GM23338 (cell line): Measurements from ENCODE around the gene ARG2.

Experiments
- CREB1 ChIP-seq: fragments of 250-450 bp; sonication (Bioruptor Pico); IDR thresholded peaks from 2 replicates; pipeline ENCODE4 v1.5.0; 2020; ENCODE audit warnings: low read depth, mild to moderate bottlenecking, moderate library complexity
- EZH2 ChIP-seq: fragments of 200-600 bp; sonication (generic); IDR thresholded peaks from one replicate; pipeline ENCODE4 v1.8.0; 2017; ENCODE audit warnings: antibody characterized with exemption, mild to moderate bottlenecking, low read depth; ENCODE audit not compliant: unreplicated experiment
- EZH2phosphoT487 ChIP-seq: fragments of 200-600 bp; sonication (generic); IDR thresholded peaks from one replicate; pipeline ENCODE4 v1.8.1; 2018; ENCODE audit warnings: antibody characterized with exemption; ENCODE audit not compliant: unreplicated experiment
- JUNB ChIP-seq: IDR thresholded peaks from one replicate; pipeline ENCODE4 v1.6.1; 2016; ENCODE audit warnings: antibody characterized with exemption; ENCODE audit not compliant: unreplicated experiment
- NANOG ChIP-seq: IDR thresholded peaks from 2 replicates; pipeline ENCODE4 v1.6.1; 2016; ENCODE audit warnings: antibody characterized with exemption, borderline replicate concordance
- POLR2AphosphoS5 ChIP-seq: IDR thresholded peaks from 2 replicates; pipeline ENCODE4 v1.6.1; 2016; ENCODE audit warnings: antibody characterized with exemption, low read depth
- ZNF114 ChIP-seq: fragments of 250-450 bp; sonication (Bioruptor Pico); IDR thresholded peaks from 2 replicates; pipeline ENCODE4 v1.5.0; 2020; ENCODE audit warnings: mild to moderate bottlenecking, moderate library complexity
- ZNF331 ChIP-seq: fragments of 250-450 bp; sonication (Bioruptor Pico); IDR thresholded peaks from 2 replicates; pipeline ENCODE4 v1.5.0; 2020; ENCODE audit warnings: low read depth, mild to moderate bottlenecking, moderate library complexity
- TF ChIP-seq, protein P1 (sequence below), 2 experiments: fragments of 200-600 bp in 1 of 2; sonication (generic) in 1 of 2; conservative IDR thresholded peaks; 2 replicates each; pipeline versions ENCODE4 v1.5.1 to v1.6.1; 2016 to 2017; ENCODE audit warnings: antibody characterized with exemption in 2 of 2, low read depth in 2 of 2, mild to moderate bottlenecking in 2 of 2, moderate library complexity in 1 of 2
- TF ChIP-seq, protein P2 (sequence below): IDR thresholded peaks from one replicate; pipeline ENCODE4 v1.6.1; 2018; ENCODE audit warnings: antibody characterized with exemption; ENCODE audit not compliant: unreplicated experiment
- TF ChIP-seq, protein P3 (sequence below): IDR thresholded peaks from 2 replicates; pipeline ENCODE4 v1.6.1; 2016; ENCODE audit warnings: antibody characterized with exemption
- TF ChIP-seq, protein P4 (sequence below): fragments of 250-450 bp; sonication (Bioruptor Pico); IDR thresholded peaks from 2 replicates; pipeline ENCODE4 v1.5.0; 2020; ENCODE audit warnings: mild to moderate bottlenecking, moderate library complexity

DNA sequence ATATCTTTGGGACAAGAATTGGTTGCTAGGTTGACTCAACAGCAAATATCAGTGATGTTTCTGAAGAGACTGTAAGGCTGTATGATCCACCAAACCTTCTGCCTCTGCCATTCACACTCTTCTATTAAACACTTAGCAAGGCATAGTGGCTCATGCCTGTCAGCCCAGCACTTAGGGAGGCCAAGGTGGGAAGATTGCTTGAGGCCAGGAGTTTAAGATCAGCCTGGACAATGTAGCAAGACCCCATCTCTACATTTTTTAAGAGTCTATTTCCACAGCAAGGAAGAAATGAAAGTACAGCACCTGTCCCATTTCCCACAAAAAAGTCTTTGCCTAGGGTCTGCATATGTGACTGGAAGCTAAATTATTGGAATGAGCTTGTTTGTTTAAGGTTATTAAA, 7.8 kb downstream of the ARG2 start:
- TF ChIP-seq, protein P1, sequence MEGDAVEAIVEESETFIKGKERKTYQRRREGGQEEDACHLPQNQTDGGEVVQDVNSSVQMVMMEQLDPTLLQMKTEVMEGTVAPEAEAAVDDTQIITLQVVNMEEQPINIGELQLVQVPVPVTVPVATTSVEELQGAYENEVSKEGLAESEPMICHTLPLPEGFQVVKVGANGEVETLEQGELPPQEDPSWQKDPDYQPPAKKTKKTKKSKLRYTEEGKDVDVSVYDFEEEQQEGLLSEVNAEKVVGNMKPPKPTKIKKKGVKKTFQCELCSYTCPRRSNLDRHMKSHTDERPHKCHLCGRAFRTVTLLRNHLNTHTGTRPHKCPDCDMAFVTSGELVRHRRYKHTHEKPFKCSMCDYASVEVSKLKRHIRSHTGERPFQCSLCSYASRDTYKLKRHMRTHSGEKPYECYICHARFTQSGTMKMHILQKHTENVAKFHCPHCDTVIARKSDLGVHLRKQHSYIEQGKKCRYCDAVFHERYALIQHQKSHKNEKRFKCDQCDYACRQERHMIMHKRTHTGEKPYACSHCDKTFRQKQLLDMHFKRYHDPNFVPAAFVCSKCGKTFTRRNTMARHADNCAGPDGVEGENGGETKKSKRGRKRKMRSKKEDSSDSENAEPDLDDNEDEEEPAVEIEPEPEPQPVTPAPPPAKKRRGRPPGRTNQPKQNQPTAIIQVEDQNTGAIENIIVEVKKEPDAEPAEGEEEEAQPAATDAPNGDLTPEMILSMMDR (conservative IDR thresholded peaks at IDR 0.05; ENCODE audit: low read depth in 2 of 2): no peak
- TF ChIP-seq EZH2: no peak
- no peak for TF ChIP-seq JUNB
- TF ChIP-seq NANOG: no peak
- TF ChIP-seq, protein P2, sequence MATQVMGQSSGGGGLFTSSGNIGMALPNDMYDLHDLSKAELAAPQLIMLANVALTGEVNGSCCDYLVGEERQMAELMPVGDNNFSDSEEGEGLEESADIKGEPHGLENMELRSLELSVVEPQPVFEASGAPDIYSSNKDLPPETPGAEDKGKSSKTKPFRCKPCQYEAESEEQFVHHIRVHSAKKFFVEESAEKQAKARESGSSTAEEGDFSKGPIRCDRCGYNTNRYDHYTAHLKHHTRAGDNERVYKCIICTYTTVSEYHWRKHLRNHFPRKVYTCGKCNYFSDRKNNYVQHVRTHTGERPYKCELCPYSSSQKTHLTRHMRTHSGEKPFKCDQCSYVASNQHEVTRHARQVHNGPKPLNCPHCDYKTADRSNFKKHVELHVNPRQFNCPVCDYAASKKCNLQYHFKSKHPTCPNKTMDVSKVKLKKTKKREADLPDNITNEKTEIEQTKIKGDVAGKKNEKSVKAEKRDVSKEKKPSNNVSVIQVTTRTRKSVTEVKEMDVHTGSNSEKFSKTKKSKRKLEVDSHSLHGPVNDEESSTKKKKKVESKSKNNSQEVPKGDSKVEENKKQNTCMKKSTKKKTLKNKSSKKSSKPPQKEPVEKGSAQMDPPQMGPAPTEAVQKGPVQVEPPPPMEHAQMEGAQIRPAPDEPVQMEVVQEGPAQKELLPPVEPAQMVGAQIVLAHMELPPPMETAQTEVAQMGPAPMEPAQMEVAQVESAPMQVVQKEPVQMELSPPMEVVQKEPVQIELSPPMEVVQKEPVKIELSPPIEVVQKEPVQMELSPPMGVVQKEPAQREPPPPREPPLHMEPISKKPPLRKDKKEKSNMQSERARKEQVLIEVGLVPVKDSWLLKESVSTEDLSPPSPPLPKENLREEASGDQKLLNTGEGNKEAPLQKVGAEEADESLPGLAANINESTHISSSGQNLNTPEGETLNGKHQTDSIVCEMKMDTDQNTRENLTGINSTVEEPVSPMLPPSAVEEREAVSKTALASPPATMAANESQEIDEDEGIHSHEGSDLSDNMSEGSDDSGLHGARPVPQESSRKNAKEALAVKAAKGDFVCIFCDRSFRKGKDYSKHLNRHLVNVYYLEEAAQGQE: no peak
- TF ChIP-seq CREB1 (CRISPR knock-in tag): no peak
- TF ChIP-seq POLR2AphosphoS5: no peak
- TF ChIP-seq EZH2phosphoT487: no peak
- TF ChIP-seq ZNF331 (CRISPR knock-in tag): no peak
- TF ChIP-seq, protein P3, sequence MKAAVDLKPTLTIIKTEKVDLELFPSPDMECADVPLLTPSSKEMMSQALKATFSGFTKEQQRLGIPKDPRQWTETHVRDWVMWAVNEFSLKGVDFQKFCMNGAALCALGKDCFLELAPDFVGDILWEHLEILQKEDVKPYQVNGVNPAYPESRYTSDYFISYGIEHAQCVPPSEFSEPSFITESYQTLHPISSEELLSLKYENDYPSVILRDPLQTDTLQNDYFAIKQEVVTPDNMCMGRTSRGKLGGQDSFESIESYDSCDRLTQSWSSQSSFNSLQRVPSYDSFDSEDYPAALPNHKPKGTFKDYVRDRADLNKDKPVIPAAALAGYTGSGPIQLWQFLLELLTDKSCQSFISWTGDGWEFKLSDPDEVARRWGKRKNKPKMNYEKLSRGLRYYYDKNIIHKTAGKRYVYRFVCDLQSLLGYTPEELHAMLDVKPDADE: no peak
- TF ChIP-seq, protein P4, sequence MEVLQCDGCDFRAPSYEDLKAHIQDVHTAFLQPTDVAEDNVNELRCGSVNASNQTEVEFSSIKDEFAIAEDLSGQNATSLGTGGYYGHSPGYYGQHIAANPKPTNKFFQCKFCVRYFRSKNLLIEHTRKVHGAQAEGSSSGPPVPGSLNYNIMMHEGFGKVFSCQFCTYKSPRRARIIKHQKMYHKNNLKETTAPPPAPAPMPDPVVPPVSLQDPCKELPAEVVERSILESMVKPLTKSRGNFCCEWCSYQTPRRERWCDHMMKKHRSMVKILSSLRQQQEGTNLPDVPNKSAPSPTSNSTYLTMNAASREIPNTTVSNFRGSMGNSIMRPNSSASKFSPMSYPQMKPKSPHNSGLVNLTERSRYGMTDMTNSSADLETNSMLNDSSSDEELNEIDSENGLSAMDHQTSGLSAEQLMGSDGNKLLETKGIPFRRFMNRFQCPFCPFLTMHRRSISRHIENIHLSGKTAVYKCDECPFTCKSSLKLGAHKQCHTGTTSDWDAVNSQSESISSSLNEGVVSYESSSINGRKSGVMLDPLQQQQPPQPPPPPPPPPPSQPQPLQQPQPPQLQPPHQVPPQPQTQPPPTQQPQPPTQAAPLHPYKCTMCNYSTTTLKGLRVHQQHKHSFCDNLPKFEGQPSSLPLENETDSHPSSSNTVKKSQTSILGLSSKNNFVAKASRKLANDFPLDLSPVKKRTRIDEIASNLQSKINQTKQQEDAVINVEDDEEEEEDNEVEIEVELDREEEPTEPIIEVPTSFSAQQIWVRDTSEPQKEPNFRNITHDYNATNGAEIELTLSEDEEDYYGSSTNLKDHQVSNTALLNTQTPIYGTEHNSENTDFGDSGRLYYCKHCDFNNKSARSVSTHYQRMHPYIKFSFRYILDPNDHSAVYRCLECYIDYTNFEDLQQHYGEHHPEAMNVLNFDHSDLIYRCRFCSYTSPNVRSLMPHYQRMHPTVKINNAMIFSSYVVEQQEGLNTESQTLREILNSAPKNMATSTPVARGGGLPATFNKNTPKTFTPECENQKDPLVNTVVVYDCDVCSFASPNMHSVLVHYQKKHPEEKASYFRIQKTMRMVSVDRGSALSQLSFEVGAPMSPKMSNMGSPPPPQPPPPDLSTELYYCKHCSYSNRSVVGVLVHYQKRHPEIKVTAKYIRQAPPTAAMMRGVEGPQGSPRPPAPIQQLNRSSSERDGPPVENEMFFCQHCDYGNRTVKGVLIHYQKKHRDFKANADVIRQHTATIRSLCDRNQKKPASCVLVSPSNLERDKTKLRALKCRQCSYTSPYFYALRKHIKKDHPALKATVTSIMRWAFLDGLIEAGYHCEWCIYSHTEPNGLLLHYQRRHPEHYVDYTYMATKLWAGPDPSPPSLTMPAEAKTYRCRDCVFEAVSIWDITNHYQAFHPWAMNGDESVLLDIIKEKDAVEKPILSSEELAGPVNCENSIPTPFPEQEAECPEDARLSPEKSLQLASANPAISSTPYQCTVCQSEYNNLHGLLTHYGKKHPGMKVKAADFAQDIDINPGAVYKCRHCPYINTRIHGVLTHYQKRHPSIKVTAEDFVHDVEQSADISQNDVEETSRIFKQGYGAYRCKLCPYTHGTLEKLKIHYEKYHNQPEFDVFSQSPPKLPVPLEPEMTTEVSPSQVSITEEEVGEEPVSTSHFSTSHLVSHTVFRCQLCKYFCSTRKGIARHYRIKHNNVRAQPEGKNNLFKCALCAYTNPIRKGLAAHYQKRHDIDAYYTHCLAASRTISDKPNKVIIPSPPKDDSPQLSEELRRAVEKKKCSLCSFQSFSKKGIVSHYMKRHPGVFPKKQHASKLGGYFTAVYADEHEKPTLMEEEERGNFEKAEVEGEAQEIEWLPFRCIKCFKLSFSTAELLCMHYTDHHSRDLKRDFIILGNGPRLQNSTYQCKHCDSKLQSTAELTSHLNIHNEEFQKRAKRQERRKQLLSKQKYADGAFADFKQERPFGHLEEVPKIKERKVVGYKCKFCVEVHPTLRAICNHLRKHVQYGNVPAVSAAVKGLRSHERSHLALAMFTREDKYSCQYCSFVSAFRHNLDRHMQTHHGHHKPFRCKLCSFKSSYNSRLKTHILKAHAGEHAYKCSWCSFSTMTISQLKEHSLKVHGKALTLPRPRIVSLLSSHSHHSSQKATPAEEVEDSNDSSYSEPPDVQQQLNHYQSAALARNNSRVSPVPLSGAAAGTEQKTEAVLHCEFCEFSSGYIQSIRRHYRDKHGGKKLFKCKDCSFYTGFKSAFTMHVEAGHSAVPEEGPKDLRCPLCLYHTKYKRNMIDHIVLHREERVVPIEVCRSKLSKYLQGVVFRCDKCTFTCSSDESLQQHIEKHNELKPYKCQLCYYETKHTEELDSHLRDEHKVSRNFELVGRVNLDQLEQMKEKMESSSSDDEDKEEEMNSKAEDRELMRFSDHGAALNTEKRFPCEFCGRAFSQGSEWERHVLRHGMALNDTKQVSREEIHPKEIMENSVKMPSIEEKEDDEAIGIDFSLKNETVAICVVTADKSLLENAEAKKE (CRISPR knock-in tag): no peak
- no peak for TF ChIP-seq ZNF114 (CRISPR knock-in tag)
